Uterus (tissue), 2 donors: ENCODE measurements around the gene GPR107.

Experiments used
- CTCF ChIP-seq, 4 experiments: fragments of 200-600 bp in 2 of 4; fragments of 450-650 bp in 2 of 4; sonication (generic) in 2 of 4; IDR thresholded peaks; one replicate each; pipeline ENCODE4 v1.5.1; 2016 to 2019; ENCODE audit warnings: antibody characterized with exemption in 4 of 4, mild to moderate bottlenecking in 2 of 4, moderate library complexity in 1 of 4
- POLR2A ChIP-seq, 2 donors: fragments of 450-650 bp; IDR thresholded peaks; one replicate each; pipeline ENCODE4 v1.6.1; 2016; ENCODE audit warnings: antibody characterized with exemption in 2 of 2, mild to moderate bottlenecking in 1 of 2, moderate library complexity in 1 of 2

DNA sequence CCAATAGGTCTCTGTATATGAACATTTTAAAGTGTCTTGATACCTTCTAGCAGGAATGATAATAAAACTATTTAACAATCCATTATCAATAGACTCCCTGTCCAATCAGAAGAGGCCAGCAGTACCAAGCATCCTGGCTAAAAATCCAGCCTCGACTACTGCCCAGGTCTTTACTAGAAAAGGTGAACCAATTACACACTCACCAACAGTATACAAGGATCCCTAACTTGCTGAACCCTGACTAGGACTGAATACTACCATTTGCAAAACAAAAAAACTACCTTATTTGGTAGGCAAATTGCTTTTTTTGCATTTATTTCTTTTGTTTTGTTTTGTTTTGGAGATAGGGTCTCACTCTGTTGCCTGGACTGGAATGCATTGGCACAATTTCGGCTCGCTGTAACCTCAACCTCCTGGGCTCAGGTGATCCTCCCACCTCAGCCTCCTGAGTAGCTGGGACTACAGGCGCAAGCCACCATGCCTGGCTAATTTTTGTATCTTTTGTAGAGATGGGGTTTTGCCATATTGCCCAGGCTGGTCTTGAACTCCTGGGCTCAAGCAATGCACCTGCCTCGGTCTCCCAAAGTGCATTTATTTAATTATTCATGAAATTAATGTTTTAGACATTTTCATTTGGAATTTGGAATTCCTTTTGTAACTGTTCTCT is 38.2 kb upstream of the GPR107 start:
- TF ChIP-seq CTCF (IDR thresholded peaks at IDR 0.05) (no peak), POLR2A (IDR thresholded peaks at IDR 0.05) (no peak)
